Body of pancreas (tissue), 4 donors: Measurements from ENCODE around the gene SF3B4. TPM values are rescaled to one million over a fixed set of nuclear protein-coding genes. Genes with fewer than 3 reads are reported as not detected.
A peak's percentile ranks its signal among the peaks of the same experiment; 100 is the strongest.

Experiments
- ATAC-seq: fragments of 150-250 bp; one replicate; pipeline ENCODE4 v1.9.1; 2016
- DNase-seq, 4 donors: peaks; one replicate each; pipeline ENCODE4 v3.0.0-alpha.2; 2019
- H3K27ac ChIP-seq, 4 donors: fragments of 200-600 bp; sonication (generic); 1 replicate in 3 of 4; 2 replicates in 1 of 4; pipeline versions ENCODE4 v1.5.1 to v1.6.1; 2016 to 2019; ENCODE audit warnings: mild to moderate bottlenecking in 1 of 4, mixed read lengths in 1 of 4, moderate library complexity in 1 of 4
- H3K27me3 ChIP-seq, 2 donors: fragments of 200-600 bp; sonication (generic); one replicate each; pipeline ENCODE4 v1.6.0; 2016; ENCODE audit warnings: mild to moderate bottlenecking in 1 of 2
- H3K36me3 ChIP-seq, 2 donors: fragments of 200-600 bp; sonication (generic); replicated peaks in 1 of 2; 2 replicates each; pipeline ENCODE4 v1.5.1; 2016; ENCODE audit warnings: low read depth in 2 of 2; ENCODE audit not compliant: insufficient read depth in 1 of 2
- H3K4me1 ChIP-seq: fragments of 200-600 bp; sonication (generic); one replicate; pipeline ENCODE4 v1.6.0; 2016
- H3K4me3 ChIP-seq, 2 donors: fragments of 200-600 bp; sonication (generic); 1 replicate in 1 of 2; 2 replicates in 1 of 2; pipeline ENCODE4 v1.5.1; 2016 to 2019
- H3K9me3 ChIP-seq, 3 donors: fragments of 200-600 bp; sonication (generic); 1 replicate in 2 of 3; 2 replicates in 1 of 3; pipeline ENCODE4 v1.5.1; 2016
- CTCF ChIP-seq, 7 experiments: fragments of 450-650 bp in 4 of 7; fragments of 200-600 bp in 3 of 7; sonication (generic) in 3 of 7; IDR thresholded peaks; one replicate each; pipeline ENCODE4 v1.5.1; 2016 to 2019; ENCODE audit warnings: antibody characterized with exemption in 7 of 7
- POLR2A ChIP-seq, 3 donors: fragments of 450-650 bp; IDR thresholded peaks; one replicate each; pipeline ENCODE4 v1.6.1; 2016; ENCODE audit warnings: antibody characterized with exemption in 3 of 3, mild to moderate bottlenecking in 2 of 3
- WGBS, 2 donors: methylation state at CpG; one replicate each; pipeline ENCODE4 v1.1.5; 2017; 5-methylcytosine and 5-hydroxymethylcytosine counted together
- intact Hi-C: fragments of 100-400 bp; cut with DNase I; formaldehyde crosslinking; loops from one replicate; pipeline ENCODE4 v1.15.1; 2023
- total RNA-seq, 2 donors: library from RNA; depleted of rRNA; stranded (reverse); fragments of >200 nt; gene quantifications; one replicate each; pipeline ENCODE4 v1.1.0, GENCODE V29; 2016

SF3B4 gene
- 1 to 10 TPM; 4.7 to 8.2 TPM for total RNA-seq

- Histone ChIP-seq H3K27me3 (no peaks in the 10 kb centered on the region), H3K36me3 (peaks cover 0 to 20% of the 10 kb centered on the region in 2 donors), H3K4me1 (peaks cover 24% of the 10 kb centered on the region), H3K4me3 (peak within 1 kb of the TSS; percentile 66 to 91), H3K9me3 (no peaks in the 10 kb centered on the region), H3K27ac (peak within 1 kb of the TSS; percentile 79 to 96 (median 94))
- ATAC-seq = peak; percentile 99
- DNase-seq = peak; percentile 96 to 97 (median 96)
- 0% methylated on average over 12 to 47 of the region's 47 CpGs for WGBS, 2 donors
- intact Hi-C loops = no loop called here
- TF ChIP-seq CTCF (IDR thresholded peaks at IDR 0.05) (peak in 2 of 7 experiments; percentile 17), POLR2A (IDR thresholded peaks at IDR 0.05) (peak; percentile 88 to 97 (median 97))
Measured at GRCh38 chr1:149927563-149928400, at the start of gene SF3B4. SF3B4 (minus strand) TSS chr1:149927803; CDS start chr1:149927759, 44 bp downstream.

GRCh38 chr1:149977345-149977744 is 49.7 kb upstream of the SF3B4 start:
- peaks cover 14% of the 10 kb centered on the region for H3K4me1 ChIP-seq
- ATAC-seq = no peak
- TF ChIP-seq POLR2A (IDR thresholded peaks at IDR 0.05) (no peak), CTCF (IDR thresholded peaks at IDR 0.05) (no peak)
- no peaks in the 10 kb centered on the region for H3K9me3 ChIP-seq
- peaks cover 0 to 10% of the 10 kb centered on the region in 2 donors for H3K36me3 ChIP-seq
- no peak overlapping the region for H3K27ac ChIP-seq
- intact Hi-C loops = no loop called here
- H3K27me3 ChIP-seq = no peaks in the 10 kb centered on the region
- 79 to 86% methylated on average over 3 of the region's 3 CpGs for WGBS, 2 donors
- DNase-seq = no peak
- H3K4me3 ChIP-seq = no peak overlapping the region

GRCh38 chr1:149972547-149972946 is 44.9 kb upstream of the SF3B4 start:
- WGBS, 2 donors = 65 to 75% methylated on average over 2 of the region's 2 CpGs
- TF ChIP-seq CTCF (IDR thresholded peaks at IDR 0.05) = no peak
- TF ChIP-seq POLR2A (IDR thresholded peaks at IDR 0.05) = no peak
- ATAC-seq = no peak
- Histone ChIP-seq H3K9me3 (no peaks in the 10 kb centered on the region), H3K27ac (no peak overlapping the region), H3K27me3 (no peaks in the 10 kb centered on the region), H3K4me3 (no peak overlapping the region), H3K4me1 (no peaks in the 10 kb centered on the region), H3K36me3 (peaks cover 0 to 15% of the 10 kb centered on the region in 2 donors)
- intact Hi-C loops = no loop called here
- DNase-seq = no peak

- ATAC-seq (no peak), DNase-seq (no peak)
- no peak for TF ChIP-seq POLR2A (IDR thresholded peaks at IDR 0.05)
- no peak for TF ChIP-seq CTCF (IDR thresholded peaks at IDR 0.05)
- Histone ChIP-seq H3K27ac (no peak overlapping the region), H3K36me3 (peaks cover 0 to 12% of the 10 kb centered on the region in 2 donors), H3K4me1 (peaks cover 12% of the 10 kb centered on the region), H3K27me3 (no peaks in the 10 kb centered on the region), H3K9me3 (no peaks in the 10 kb centered on the region), H3K4me3 (no peak overlapping the region)
- intact Hi-C loops = no loop called here
Measured at GRCh38 chr1:149967646-149968045, 40.0 kb upstream of the SF3B4 start.
